GM21528 (cell line): Measurements from ENCODE around the gene CSAG2.
"Not testable (repeated sequence)": the region's sequence is repeated elsewhere in the genome, so short reads cannot be mapped to it uniquely, and the experiment has no call there.

Experiments
- ATAC-seq: cut with Tn5 transposase; IDR thresholded peaks from one replicate; pipeline ENCODE4 v1.9.1; 2021; ENCODE audit warnings: mild to moderate bottlenecking, moderate library complexity; ENCODE audit not compliant: unreplicated experiment, low FRiP score

The CSAG2 gene

DNA sequence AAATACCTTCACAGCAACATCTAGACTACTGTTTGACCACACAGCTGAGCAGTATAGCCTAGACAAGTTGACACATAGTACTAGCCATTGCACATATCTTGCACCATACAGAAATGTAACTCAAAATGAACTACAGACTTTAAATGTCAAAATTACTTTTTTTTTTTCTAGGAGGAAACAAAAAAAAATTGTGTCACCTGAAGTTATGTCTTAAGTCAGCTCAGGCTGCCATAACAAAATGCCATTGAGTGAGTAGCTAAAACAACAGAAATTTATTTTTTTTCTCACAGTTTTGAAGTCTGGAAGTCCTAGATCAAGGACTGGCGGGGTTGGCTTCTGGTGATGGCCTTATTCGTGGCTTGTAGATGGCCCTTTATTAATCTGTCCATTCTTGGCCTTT, at the start of gene CSAG2:
Gene CSAG2 (minus strand): TSS at position 101 of the 400 bp plus-strand sequence. CDS start 161 bp downstream, outside the sequence.
- ATAC-seq: not testable (repeated sequence)

DNA sequence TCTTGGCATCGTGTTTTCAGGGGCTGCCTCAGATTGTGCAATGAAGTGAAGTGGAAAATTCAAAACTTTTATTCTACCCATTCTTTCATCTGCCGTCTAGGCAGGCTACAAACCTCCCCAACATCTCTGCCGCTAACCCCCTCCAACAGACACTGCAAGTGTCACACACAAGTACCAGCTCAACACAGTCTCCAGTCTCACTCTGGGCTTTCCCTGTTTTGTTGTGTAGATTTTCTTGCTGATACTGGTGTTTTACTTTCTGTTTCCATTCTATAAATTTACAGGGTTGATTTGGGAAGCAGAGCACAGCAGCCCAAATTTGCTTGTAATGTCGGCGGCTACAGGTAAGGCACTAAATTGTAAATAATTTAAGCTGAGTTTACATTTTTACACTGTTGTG, 45.8 kb upstream of the CSAG2 start:
- not testable (repeated sequence) for ATAC-seq

DNA sequence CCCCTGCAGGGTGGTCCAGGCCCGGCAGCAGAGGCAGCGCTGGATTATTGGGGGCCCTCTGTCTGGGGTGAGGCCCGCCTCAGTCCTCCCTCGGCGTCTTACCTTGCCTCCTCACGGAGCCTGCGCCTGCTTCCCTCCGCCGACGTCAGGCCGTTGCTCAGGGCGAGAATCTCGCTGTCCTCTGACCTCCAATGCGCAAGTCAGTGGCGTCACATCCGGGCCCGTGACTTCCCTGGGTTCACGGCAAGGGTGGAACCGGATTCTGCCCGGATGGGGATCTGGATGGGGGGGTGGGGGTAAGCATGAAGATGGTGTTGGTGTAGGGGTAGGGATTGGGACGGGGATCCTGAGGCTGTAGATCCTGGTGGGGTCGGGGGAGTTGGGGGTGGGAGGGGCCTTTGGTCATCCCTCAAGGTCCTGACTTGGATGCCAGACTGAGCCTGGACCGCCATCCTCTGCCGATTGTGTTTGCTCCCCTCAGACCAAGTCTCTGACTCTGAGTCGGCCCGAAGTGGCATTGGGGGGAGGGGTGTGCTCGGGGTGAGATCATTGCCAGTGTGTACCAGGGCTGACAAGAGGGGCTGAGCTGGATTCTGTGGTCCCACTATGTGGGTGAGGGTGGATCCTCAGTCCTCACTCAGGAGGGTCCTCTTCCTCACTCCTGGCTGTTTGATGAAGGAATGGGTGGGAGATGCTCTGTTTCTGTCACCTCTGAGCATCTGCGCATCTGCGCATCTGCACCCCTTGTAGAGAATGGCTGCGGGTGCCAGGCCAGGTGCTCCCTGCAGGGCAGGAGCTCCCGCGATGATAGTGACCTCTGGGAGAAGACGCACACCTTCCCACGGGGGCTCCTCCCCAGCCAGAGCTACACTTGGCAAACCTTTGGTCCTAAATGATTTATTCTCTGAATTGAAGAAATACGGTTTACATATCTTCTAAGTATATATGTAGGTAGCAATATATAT, 44.9 kb upstream of the CSAG2 start, which contains the start of gene MAGEA2:
Gene MAGEA2 (minus strand): TSS at position 157 of the 965 bp plus-strand sequence. CDS start 2,479 bp downstream, outside the sequence.
- not testable (repeated sequence) for ATAC-seq

GRCh38 chrX:152738560-152738959, 29.5 kb upstream of the CSAG2 start:
- no peak for ATAC-seq

- not testable (repeated sequence) for ATAC-seq
Measured at GRCh38 chrX:152736528-152736927, 27.5 kb upstream of the CSAG2 start.

GRCh38 chrX:152735860-152736511, 26.9 kb upstream of the CSAG2 start:
- ATAC-seq: no peak

DNA sequence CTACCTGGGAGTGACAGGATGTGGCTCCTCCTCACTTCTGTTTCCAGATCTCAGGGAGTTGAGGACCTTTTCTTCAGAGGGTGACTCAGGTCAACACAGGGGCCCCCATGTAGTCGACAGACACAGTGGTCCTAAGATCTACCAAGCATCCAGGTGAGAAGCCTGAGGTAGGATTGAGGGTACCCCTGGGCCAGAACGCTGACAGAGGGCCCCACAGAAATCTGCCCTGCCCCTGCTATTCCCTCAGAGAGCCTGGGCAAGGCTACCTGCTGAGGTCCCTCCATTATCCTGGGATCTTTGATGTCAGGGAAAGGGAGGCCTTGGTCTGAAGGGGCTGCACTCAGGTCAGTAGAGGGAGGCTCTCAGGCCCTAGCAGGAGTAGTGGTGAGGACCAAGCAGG, 26.0 kb upstream of the CSAG2 start:
- no peak for ATAC-seq

- ATAC-seq: not testable (repeated sequence)
Measured at GRCh38 chrX:152734143-152734858, 25.2 kb upstream of the CSAG2 start.

- no peak for ATAC-seq
Measured at GRCh38 chrX:152733261-152733975, 24.3 kb upstream of the CSAG2 start, which contains the start of the genes CSAG1 and MAGEA12. Gene CSAG1 (minus strand): TSS chrX:152733721. CDS start chrX:152732460, 1,261 bp downstream. Gene MAGEA12 (plus strand): TSS chrX:152733757. CDS start chrX:152736162, 2,405 bp downstream.

DNA sequence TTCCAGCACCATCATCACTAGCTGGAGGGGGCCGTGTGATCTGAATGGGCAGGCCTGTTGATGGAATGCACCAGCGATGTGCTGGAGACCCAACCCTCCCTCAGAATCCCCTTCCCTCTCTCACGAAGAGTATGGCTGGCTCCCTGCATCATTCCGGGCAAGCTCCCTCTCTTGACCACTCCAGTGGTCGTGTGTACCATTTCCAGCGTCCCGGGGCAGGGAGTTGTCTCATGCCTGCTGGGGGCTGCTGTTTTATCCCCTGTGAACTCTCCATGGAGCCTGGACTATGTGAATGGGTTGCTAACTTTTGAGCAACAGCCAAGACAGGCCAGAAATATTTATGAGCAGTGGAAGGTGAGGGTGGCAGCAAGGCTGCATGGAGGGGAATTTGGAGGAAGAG, 16.3 kb upstream of the CSAG2 start:
- ATAC-seq: no peak

- not testable (repeated sequence) for ATAC-seq
Measured at GRCh38 chrX:152713815-152714787, 5.0 kb upstream of the CSAG2 start, which contains the start of gene MAGEA2B. Gene MAGEA2B (plus strand): TSS chrX:152714628. CDS start chrX:152717107, 2,479 bp downstream.

GRCh38 chrX:152713195-152713594, 4.1 kb upstream of the CSAG2 start:
- ATAC-seq: not testable (repeated sequence)

DNA sequence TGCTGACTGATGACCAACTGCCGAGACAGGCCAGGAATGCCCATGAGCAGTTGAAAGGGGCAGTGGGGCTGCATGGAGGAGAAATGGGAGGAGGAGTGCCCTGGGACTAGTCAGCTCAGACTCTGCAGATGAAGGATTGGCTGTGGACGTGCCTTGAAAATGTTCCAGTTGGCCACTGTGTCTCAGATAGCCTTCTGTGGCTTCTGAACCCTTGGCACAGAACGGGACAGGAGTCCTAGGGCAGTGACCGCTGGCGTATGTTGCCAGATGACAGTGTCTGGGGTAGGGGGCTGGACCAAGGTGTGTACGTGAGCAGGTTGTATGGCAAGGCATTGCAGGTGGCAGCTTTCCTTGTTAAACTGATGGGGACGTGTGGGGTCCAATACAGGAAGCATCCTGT, 2.6 kb downstream of the CSAG2 start:
- ATAC-seq: not testable (repeated sequence)

DNA sequence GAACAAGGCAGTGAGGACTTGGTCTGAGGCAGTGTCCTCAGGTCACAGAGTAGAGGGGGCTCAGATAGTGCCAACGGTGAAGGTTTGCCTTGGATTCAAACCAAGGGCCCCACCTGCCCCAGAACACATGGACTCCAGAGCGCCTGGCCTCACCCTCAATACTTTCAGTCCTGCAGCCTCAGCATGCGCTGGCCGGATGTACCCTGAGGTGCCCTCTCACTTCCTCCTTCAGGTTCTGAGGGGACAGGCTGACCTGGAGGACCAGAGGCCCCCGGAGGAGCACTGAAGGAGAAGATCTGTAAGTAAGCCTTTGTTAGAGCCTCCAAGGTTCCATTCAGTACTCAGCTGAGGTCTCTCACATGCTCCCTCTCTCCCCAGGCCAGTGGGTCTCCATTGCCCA, 8.7 kb downstream of the CSAG2 start:
- not testable (repeated sequence) for ATAC-seq

DNA sequence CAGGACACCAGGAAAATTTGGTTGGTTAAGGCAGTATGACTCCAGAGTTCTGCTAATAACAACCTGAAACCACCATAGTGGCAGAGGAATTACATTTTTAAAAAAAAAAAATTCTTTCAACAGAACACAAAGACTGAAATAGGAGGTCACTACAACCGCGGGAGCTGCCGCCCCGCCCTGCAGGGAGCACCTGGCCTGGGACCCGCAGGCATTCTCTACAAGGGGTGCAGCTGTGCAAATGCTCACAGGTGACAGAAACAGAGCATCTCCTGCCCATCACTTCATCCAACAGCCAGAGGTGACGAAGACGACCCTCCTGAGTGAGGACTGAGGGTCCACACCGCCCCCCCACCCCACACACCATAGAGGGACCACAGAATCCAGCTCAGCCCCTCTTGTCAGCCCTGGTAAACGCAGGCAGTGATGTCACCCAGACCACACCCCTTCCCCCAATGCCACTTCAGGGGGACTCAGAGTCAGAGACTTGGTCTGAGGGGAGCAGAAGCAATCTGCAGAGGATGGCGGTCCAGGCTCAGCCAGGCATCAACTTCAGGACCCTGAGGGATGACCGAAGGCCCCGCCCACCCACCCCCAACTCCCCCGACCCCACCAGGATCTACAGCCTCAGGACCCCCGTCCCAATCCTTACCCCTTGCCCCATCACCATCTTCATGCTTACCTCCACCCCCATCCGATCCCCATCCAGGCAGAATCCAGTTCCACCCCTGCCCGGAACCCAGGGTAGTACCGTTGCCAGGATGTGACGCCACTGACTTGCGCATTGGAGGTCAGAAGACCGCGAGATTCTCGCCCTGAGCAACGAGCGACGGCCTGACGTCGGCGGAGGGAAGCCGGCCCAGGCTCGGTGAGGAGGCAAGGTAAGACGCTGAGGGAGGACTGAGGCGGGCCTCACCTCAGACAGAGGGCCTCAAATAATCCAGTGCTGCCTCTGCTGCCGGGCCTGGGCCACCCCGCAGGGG, 10.8 kb downstream of the CSAG2 start, which contains the start of gene MAGEA3:
Gene MAGEA3 (plus strand): TSS at position 843 of the 980 bp plus-strand sequence. CDS start 2,039 bp downstream, outside the sequence.
- not testable (repeated sequence) for ATAC-seq

- not testable (repeated sequence) for ATAC-seq
Measured at GRCh38 chrX:152681012-152681411, 28.1 kb downstream of the CSAG2 start.

- ATAC-seq: not testable (repeated sequence)
Measured at GRCh38 chrX:152674652-152675051, 34.4 kb downstream of the CSAG2 start.
